Measurements from ENCODE around the gene SVOP.

The SVOP gene

DNA sequence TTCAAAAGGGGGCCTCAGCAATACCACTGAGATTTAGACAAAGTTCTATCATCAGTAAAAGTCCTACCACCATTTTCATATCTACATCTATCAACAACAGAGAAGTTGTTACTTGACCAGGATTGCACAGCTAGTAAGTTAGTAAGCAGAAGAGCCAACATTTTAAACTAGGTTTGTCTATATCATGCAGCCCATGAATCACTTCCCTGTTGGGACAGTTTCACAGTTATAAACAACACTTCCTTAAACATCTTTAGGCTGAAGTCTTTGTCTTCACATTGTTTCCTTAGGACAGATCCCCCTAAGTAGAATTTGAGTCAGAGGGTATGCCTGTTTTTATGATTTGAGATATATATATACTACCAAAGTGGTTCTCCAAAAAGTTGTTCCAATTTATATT is 72.5 kb downstream of the SVOP start:
- TF ChIP-seq, protein P1, sequence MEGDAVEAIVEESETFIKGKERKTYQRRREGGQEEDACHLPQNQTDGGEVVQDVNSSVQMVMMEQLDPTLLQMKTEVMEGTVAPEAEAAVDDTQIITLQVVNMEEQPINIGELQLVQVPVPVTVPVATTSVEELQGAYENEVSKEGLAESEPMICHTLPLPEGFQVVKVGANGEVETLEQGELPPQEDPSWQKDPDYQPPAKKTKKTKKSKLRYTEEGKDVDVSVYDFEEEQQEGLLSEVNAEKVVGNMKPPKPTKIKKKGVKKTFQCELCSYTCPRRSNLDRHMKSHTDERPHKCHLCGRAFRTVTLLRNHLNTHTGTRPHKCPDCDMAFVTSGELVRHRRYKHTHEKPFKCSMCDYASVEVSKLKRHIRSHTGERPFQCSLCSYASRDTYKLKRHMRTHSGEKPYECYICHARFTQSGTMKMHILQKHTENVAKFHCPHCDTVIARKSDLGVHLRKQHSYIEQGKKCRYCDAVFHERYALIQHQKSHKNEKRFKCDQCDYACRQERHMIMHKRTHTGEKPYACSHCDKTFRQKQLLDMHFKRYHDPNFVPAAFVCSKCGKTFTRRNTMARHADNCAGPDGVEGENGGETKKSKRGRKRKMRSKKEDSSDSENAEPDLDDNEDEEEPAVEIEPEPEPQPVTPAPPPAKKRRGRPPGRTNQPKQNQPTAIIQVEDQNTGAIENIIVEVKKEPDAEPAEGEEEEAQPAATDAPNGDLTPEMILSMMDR (IDR thresholded peaks at IDR 0.05; ENCODE audit: low read length, missing control alignments): no peak
- H3K4me3 ChIP-seq (replicated peaks; ENCODE audit: low read depth, low read length): no peak overlapping the region
- no peak for DNase-seq (ENCODE audit: low read depth)

DNA sequence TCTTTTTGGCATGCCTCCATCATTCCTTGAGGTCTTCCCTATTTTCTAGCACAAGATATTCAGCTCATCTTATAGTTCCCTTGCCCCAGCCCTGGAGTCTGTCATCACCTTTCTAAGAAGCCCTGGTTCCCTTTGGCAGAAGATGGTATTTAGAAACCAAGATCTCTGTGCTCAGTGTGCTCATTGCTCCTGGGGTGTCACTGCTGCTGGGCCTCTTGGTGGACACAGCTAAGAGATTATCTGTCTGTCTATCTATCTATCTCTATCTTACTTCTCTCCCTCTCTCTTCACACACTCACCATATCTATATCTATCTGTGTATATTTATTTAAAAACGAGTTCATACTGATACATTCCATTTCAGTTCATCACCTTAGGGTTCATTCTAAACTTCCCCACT is 73.8 kb downstream of the SVOP start:
- TF ChIP-seq, protein P1 (IDR thresholded peaks at IDR 0.05; ENCODE audit: low read length, missing control alignments): no peak
- no peak for DNase-seq (ENCODE audit: low read depth)
- no peak overlapping the region for H3K4me3 ChIP-seq (replicated peaks; ENCODE audit: low read depth, low read length)

DNA sequence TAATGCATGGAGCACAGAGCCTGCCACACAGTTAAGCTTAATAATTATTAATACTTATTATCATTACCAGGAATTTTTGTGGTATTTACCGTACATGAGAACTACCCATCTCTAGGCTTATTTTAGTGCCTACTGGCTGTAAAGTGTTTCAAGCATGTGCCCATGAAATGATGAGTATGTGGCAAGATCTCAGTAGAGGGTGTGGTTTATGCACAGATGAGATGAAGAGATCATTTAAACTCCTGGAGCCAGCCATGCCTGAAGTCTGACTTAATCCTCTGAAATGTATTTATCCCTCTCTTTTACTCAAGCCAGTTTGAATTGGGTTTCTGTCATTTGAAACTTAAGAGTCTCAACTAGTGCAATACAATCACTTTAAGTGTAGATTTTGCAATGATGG is 80.7 kb downstream of the SVOP start:
- DNase-seq (ENCODE audit: low read depth): no peak
- H3K4me3 ChIP-seq (replicated peaks; ENCODE audit: low read depth, low read length): no peak overlapping the region
- TF ChIP-seq, protein P1 (IDR thresholded peaks at IDR 0.05; ENCODE audit: low read length, missing control alignments): no peak

DNA sequence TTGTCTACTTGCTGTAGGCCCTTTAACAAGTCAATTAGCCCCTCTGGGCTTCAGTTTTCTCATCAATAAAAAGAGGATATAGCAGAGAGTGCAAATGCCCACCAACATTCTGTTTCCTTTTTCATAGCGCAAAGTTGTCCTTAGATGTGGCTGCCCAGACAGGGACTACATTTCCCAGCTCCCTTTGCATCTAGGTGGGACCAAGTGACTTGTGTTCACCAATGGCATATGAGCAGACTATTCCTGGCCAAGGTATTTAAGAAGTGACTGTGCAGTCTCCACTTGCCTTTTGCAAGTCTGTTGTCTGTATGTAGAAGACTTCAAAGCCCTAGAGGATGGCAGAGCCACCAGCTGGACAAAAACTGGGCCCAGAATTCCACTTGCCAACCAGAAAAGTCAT is 81.3 kb downstream of the SVOP start:
- DNase-seq (ENCODE audit: low read depth): peak; percentile 27
- TF ChIP-seq, protein P1 (IDR thresholded peaks at IDR 0.05; ENCODE audit: low read length, missing control alignments): no peak
- H3K4me3 ChIP-seq (replicated peaks; ENCODE audit: low read depth, low read length): no peak overlapping the region

DNA sequence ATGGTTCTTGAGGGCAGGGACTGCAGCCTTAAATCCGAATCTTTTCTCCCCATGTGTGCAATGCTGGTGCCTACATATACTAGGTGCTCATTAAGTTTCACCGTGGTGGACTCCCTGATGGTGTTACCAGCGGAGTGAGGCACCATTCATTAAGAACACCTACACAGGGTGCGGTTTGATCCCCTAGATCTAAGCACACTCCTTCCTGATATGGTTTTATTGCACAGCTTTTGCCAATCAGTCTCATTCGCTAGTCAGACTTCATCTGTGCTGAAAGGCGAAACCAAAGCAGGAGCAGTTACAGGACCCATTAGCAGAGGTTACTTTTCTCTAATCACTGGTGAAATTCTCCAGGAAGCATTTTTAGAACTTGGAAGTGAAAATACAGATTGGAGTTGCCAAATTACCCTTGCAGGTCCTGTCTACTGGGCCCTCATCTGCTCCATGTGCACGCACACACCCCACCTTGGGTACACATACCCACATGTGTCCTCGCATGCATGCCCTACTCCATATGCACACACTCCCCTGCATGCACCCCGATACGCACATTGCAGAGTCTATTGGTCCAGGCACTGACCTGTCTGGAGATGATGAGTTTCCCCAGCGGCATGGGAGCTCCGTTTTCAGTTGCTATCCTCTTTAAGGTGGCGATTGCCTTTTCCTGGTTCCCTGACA is 82.5 kb downstream of the SVOP start:
- TF ChIP-seq, protein P1 (IDR thresholded peaks at IDR 0.05; ENCODE audit: low read length, missing control alignments): no peak
- H3K4me3 ChIP-seq (replicated peaks; ENCODE audit: low read depth, low read length): no peak overlapping the region
- no peak for DNase-seq (ENCODE audit: low read depth)

DNA sequence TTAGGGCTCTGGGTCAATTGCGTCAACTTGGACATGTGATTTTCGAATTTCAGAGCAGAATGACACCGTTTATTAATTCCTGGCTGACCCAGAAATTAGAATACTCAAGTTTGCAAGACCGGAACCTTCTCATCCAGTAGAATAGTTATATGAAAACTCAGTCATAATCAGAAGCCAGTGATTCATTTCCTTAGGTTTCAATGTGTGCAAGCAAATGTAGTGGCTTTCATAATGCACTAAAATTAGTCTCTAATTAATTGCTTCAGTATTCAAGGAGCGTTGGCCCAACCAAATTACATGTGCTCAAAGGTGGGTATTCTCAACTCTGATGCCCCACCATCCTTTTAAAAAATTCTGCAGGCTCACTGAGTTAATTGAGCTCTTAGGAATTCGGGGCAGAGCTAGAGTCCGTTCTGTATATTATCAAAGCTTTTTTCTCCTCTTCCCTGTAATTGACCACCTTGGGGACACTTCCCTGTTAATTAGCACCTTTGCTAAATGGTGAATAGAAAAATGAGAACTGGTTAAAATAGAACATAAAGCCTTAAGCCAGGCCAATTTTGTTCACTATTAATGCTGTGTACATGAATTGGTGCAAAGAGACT is 85.6 kb downstream of the SVOP start:
- no peak for DNase-seq (ENCODE audit: low read depth)
- TF ChIP-seq, protein P1 (IDR thresholded peaks at IDR 0.05; ENCODE audit: low read length, missing control alignments): no peak
- H3K4me3 ChIP-seq (replicated peaks; ENCODE audit: low read depth, low read length): no peak overlapping the region

DNA sequence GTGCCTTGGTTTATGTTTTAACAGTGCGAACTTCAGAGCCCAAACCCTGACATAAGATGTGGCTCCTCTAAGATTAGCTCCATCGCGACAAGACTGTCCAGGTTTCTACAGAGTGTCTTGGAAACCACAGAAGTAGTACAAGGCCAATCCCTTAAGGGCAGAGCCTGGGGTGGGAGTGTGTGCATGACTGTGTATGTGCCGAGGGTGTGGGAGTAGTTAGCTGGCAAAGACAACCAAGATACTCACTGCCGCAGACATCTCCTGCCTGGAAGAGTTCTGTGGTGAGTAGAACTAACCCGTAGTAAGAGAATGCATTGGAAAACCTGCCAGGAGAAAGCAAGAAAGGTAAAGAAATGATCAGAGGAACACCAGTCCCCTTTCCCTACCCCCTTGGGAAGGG is 86.9 kb downstream of the SVOP start:
- DNase-seq (ENCODE audit: low read depth): peak; percentile 26
- TF ChIP-seq, protein P1 (IDR thresholded peaks at IDR 0.05; ENCODE audit: low read length, missing control alignments): no peak
- H3K4me3 ChIP-seq (replicated peaks; ENCODE audit: low read depth, low read length): no peak overlapping the region
